GM21528 (cell line): ENCODE results near the gene CTSD.

ENCODE experiments used
- ATAC-seq: cut with Tn5 transposase; IDR thresholded peaks from one replicate; pipeline ENCODE4 v1.9.1; 2021; ENCODE audit warnings: mild to moderate bottlenecking, moderate library complexity; ENCODE audit not compliant: unreplicated experiment, low FRiP score

The CTSD gene

GRCh38 chr11:1732418-1733008 lies 31.2 kb downstream of the CTSD start:
- no peak for ATAC-seq

- ATAC-seq = no peak
These were observed 32.2 kb downstream of the CTSD start for GRCh38 chr11:1731451-1732059.

- ATAC-seq = no peak
These were observed 33.6 kb downstream of the CTSD start for GRCh38 chr11:1730059-1730629.

- ATAC-seq = no peak
These were observed 34.1 kb downstream of the CTSD start for GRCh38 chr11:1729692-1730011.

GRCh38 chr11:1728931-1729691 lies 34.6 kb downstream of the CTSD start:
- ATAC-seq = no peak

GRCh38 chr11:1728301-1728700 lies 35.4 kb downstream of the CTSD start:
- no peak for ATAC-seq

- no peak for ATAC-seq
These were observed 35.9 kb downstream of the CTSD start for GRCh38 chr11:1727861-1728260.

- no peak for ATAC-seq
These were observed 36.5 kb downstream of the CTSD start for GRCh38 chr11:1727096-1727690.

- ATAC-seq = no peak
These were observed 43.9 kb downstream of the CTSD start for GRCh38 chr11:1719781-1720180.

GRCh38 chr11:1718326-1718725 lies 45.4 kb downstream of the CTSD start:
- no peak for ATAC-seq

GRCh38 chr11:1717745-1718144 lies 46.0 kb downstream of the CTSD start:
- no peak for ATAC-seq

- ATAC-seq = no peak
These were observed 48.5 kb downstream of the CTSD start for GRCh38 chr11:1714908-1715885.

GRCh38 chr11:1708716-1709115 lies 55.0 kb downstream of the CTSD start:
- ATAC-seq = no peak

GRCh38 chr11:1707751-1708150 lies 56.0 kb downstream of the CTSD start:
- no peak for ATAC-seq

GRCh38 chr11:1706634-1707400 lies 56.9 kb downstream of the CTSD start:
- no peak for ATAC-seq

- ATAC-seq = no peak
These were observed 58.3 kb downstream of the CTSD start for GRCh38 chr11:1705126-1706052.

GRCh38 chr11:1703146-1703545 lies 60.6 kb downstream of the CTSD start:
- no peak for ATAC-seq
